IMR-90 (cell line): ENCODE data around the gene ZNF614. TPM values are rescaled to one million over a fixed set of nuclear protein-coding genes. Genes with fewer than 3 reads are reported as not detected.
"Not testable (repeated sequence)": the region's sequence is repeated elsewhere in the genome, so short reads cannot be mapped to it uniquely, and the experiment has no call there.

ENCODE experiments used
- ATAC-seq: fragments of 200-7000 bp; cut with Tn5 transposase; 2 replicates; pipeline ENCODE4 v1.9.1; 2020; ENCODE audit warnings: low read depth, mild to moderate bottlenecking, moderate library complexity
- BruUV-seq: library from RNA; stranded (reverse); fragments of 400-500 nt; replicated peaks from 2 replicates; lab custom pipeline; 2021; lab: Mats Ljungman, UMichigan
- CTCF ChIA-PET: fragments of 300-600 bp; formaldehyde crosslinking; extraction: SDS; loops from one replicate; lab custom pipeline; 2021; ENCODE audit warnings: antibody characterized with exemption; lab: Yijun Ruan, JAX
- POLR2A ChIA-PET: fragments of 300-600 bp; sonication (Branson Sonifier 250); formaldehyde crosslinking; loops from one replicate; lab custom pipeline; 2022; ENCODE audit warnings: antibody characterized with exemption; ENCODE audit not compliant: unreplicated experiment; lab: Charles Lee
- DNase-seq: peaks from one replicate; pipeline ENCODE4 v3.0.0; 2013
- H2AFZ ChIP-seq: replicated peaks from 2 replicates; pipeline ENCODE3; 2013; ENCODE audit warnings: low read length, mild to moderate bottlenecking; ENCODE audit not compliant: poor library complexity
- H2AK5ac ChIP-seq: 2 replicates; pipeline ENCODE4 v1.6.1; 2013; ENCODE audit warnings: low read depth, low read length, inconsistent platforms
- H2AK9ac ChIP-seq: replicated peaks from 2 replicates; pipeline ENCODE3; 2013; ENCODE audit warnings: mild to moderate bottlenecking, low read depth, low read length, moderate library complexity; ENCODE audit not compliant: poor library complexity
- H2BK120ac ChIP-seq: 2 replicates; pipeline ENCODE4 v1.6.1; 2013; ENCODE audit warnings: low read depth, low read length, inconsistent platforms
- H2BK15ac ChIP-seq: 3 replicates; pipeline ENCODE4 v1.6.1; 2013; ENCODE audit warnings: low read depth, low read length, inconsistent platforms
- H2BK20ac ChIP-seq: 2 replicates; pipeline ENCODE4 v1.6.1; 2013; ENCODE audit warnings: low read depth, mild to moderate bottlenecking, inconsistent platforms, low read length, moderate library complexity
- H2BK5ac ChIP-seq: 2 replicates; pipeline ENCODE4 v1.6.1; 2013; ENCODE audit warnings: mild to moderate bottlenecking, low read depth, low read length, inconsistent platforms; ENCODE audit not compliant: poor library complexity, severe bottlenecking
- H3K14ac ChIP-seq: replicated peaks from 2 replicates; pipeline ENCODE4 v1.6.1; 2013; ENCODE audit warnings: low read depth, low read length, inconsistent platforms
- H3K18ac ChIP-seq: 2 replicates; pipeline ENCODE4 v1.6.1; 2013; ENCODE audit warnings: low read depth, low read length, control low read depth
- H3K23ac ChIP-seq: 2 replicates; pipeline ENCODE4 v1.6.1; 2013; ENCODE audit warnings: low read depth, low read length, inconsistent platforms
- H3K27ac ChIP-seq: 2 replicates; pipeline ENCODE4 v1.5.1; 2013; ENCODE audit warnings: mild to moderate bottlenecking, control low read depth, low read length; ENCODE audit not compliant: insufficient read depth
- H3K27me3 ChIP-seq: 2 replicates; pipeline ENCODE4 v1.6.1; 2013; ENCODE audit warnings: low read length; ENCODE audit not compliant: control insufficient read depth, insufficient read depth
- H3K36me3 ChIP-seq: 2 replicates; pipeline ENCODE4 v1.6.1; 2013; ENCODE audit warnings: low read length, mixed read lengths; ENCODE audit not compliant: control insufficient read depth, insufficient read depth
- H3K4ac ChIP-seq: 2 replicates; pipeline ENCODE4 v1.6.1; 2013; ENCODE audit warnings: low read depth, low read length, inconsistent platforms
- H3K4me1 ChIP-seq: 2 replicates; pipeline ENCODE4 v1.6.1; 2013; ENCODE audit warnings: low read length, mixed read lengths; ENCODE audit not compliant: control insufficient read depth, insufficient read depth
- H3K4me2 ChIP-seq: 2 replicates; pipeline ENCODE4 v1.6.1; 2013; ENCODE audit warnings: low read depth, mild to moderate bottlenecking, control low read depth, low read length, moderate library complexity
- H3K4me3 ChIP-seq: 2 replicates; pipeline ENCODE4 v1.5.1; 2013; ENCODE audit warnings: low read depth, mild to moderate bottlenecking, control low read depth, low read length, moderate library complexity; ENCODE audit not compliant: insufficient read depth
- H3K56ac ChIP-seq: 2 replicates; pipeline ENCODE4 v1.6.1; 2013; ENCODE audit warnings: low read length, inconsistent platforms; ENCODE audit not compliant: insufficient read depth; ENCODE audit errors: extremely low read depth
- H3K79me1 ChIP-seq, 2 experiments: 2 replicates each; pipeline ENCODE4 v1.6.1; 2013; ENCODE audit warnings: low read length in 2 of 2, inconsistent platforms in 1 of 2, low read depth in 1 of 2
- H3K9ac ChIP-seq: 2 replicates; pipeline ENCODE4 v1.6.1; 2013; ENCODE audit warnings: low read depth, low read length, control low read depth
- H3K9me1 ChIP-seq: 2 replicates; pipeline ENCODE4 v1.6.1; 2013; ENCODE audit warnings: low read length, inconsistent platforms; ENCODE audit not compliant: insufficient read depth
- H3K9me3 ChIP-seq: 2 replicates; pipeline ENCODE4 v1.6.1; 2013; ENCODE audit warnings: low read length; ENCODE audit not compliant: control insufficient read depth, insufficient read depth
- H4K20me1 ChIP-seq: 2 replicates; pipeline ENCODE4 v1.6.1; 2013; ENCODE audit warnings: low read length, inconsistent platforms; ENCODE audit not compliant: insufficient read depth
- H4K5ac ChIP-seq: 2 replicates; pipeline ENCODE4 v1.6.1; 2013; ENCODE audit warnings: mild to moderate bottlenecking, low read depth, low read length, control low read depth
- H4K8ac ChIP-seq, 2 experiments: 2 replicates each; pipeline ENCODE4 v1.6.1; 2013; ENCODE audit warnings: low read depth in 2 of 2, low read length in 2 of 2, control low read depth in 1 of 2, inconsistent platforms in 1 of 2
- H4K91ac ChIP-seq: 2 replicates; pipeline ENCODE4 v1.6.1; 2013; ENCODE audit warnings: low read depth, low read length, inconsistent platforms; ENCODE audit not compliant: insufficient read depth
- BHLHE40 ChIP-seq: fragments of 150-350 bp; IDR thresholded peaks from 2 replicates; pipeline ENCODE4 v1.6.1; 2016; ENCODE audit warnings: mild to moderate bottlenecking, low read depth, low read length
- CHD1 ChIP-seq: IDR thresholded peaks from 2 replicates; pipeline ENCODE4 v1.6.1; 2012; ENCODE audit warnings: low read depth, low read length, improper control_type of control experiment
- FOS ChIP-seq: fragments of 150-350 bp; IDR thresholded peaks from 2 replicates; pipeline ENCODE4 v1.6.1; 2016; ENCODE audit warnings: low read depth, low read length
- MAFK ChIP-seq: IDR thresholded peaks from 2 replicates; pipeline ENCODE4 v1.6.1; 2012; ENCODE audit warnings: low read depth, low read length, improper control_type of control experiment
- NFE2L2 ChIP-seq: fragments of 150-350 bp; IDR thresholded peaks from 2 replicates; pipeline ENCODE4 v1.6.1; 2016; ENCODE audit warnings: low read depth, mild to moderate bottlenecking, low read length
- RCOR1 ChIP-seq: IDR thresholded peaks from 2 replicates; pipeline ENCODE4 v1.6.1; 2012; ENCODE audit warnings: mild to moderate bottlenecking, low read length, improper control_type of control experiment; ENCODE audit not compliant: insufficient replicate concordance
- WGBS, 2 experiments: methylation state at CpG; one replicate each; pipeline versions ENCODE4 v1.1.5 to v1.1.7; 2013; ENCODE audit warnings: missing lambda C conversion rate in 2 of 2; ENCODE audit not compliant: insufficient read length in 1 of 2; ENCODE audit errors: extremely low coverage in 2 of 2; 5-methylcytosine and 5-hydroxymethylcytosine counted together
- dilution Hi-C: fragments of 300-500 bp; cut with HindIII; formaldehyde crosslinking; loops from one replicate; pipeline ENCODE4 v1.14.3; 2018; ENCODE audit warnings: low sequenced_read_pairs; ENCODE audit not compliant: unreplicated experiment
- in situ Hi-C: fragments of 300-500 bp; cut with MboI; formaldehyde crosslinking; loops from 3 replicates; pipeline ENCODE4 v1.14.3; 2019; ENCODE audit warnings: low sequenced_read_pairs, inconsistent platforms, mixed read lengths
- intact Hi-C: fragments of 100-400 bp; cut with micrococcal nuclease; formaldehyde crosslinking; loops from 2 replicates; pipeline ENCODE4 v1.10.0; 2022
- polyA plus RNA-seq, 3 experiments: library from polyadenylated mRNA; depleted of rRNA; stranded (reverse); fragments of >200 nt; gene quantifications; 2 replicates each; pipeline ENCODE4 v1.2.3, GENCODE V29; 2012; ENCODE audit warnings: low replicate concordance in 1 of 3
- total RNA-seq: library from RNA; depleted of rRNA; stranded (reverse); fragments of >200 nt; gene quantifications from 2 replicates; pipeline ENCODE4 v1.2.3, GENCODE V29; 2012

Gene ZNF614
- total and polyA plus RNA-seq, 2 of the 4 experiments (the other 2 are of a cell fraction): 3.4 to 12.4 TPM

GRCh38 chr19:52065399-52065798 is 37.2 kb upstream of the ZNF614 start:
- Histone ChIP-seq H3K23ac (no peak overlapping the region), H2AK5ac (no peak overlapping the region), H2BK15ac (no peak overlapping the region), H4K8ac (no peak overlapping the region), H3K9me1 (no peaks in the 10 kb centered on the region), H3K36me3 (peaks cover 66% of the 10 kb centered on the region), H3K9me3 (peaks cover 83% of the 10 kb centered on the region), H2BK5ac (no peak overlapping the region), H3K4me3 (no peak overlapping the region), H2BK20ac (no peak overlapping the region), H3K56ac (no peak overlapping the region), H3K4me2 (no peak overlapping the region), H3K4ac (no peak overlapping the region), H4K20me1 (no peaks in the 10 kb centered on the region), H2BK120ac (no peak overlapping the region), H2AFZ (no peak overlapping the region), H3K14ac (no peak overlapping the region), H3K27ac (no peak overlapping the region), H3K4me1 (no peaks in the 10 kb centered on the region), H4K5ac (no peak overlapping the region), H2AK9ac (no peak overlapping the region), H4K91ac (no peak overlapping the region), H3K9ac (no peak overlapping the region), H3K18ac (no peak overlapping the region), H3K79me1 (peaks cover 11 to 15% of the 10 kb centered on the region in 2 experiments), H3K27me3 (no peaks in the 10 kb centered on the region)
- in situ Hi-C loops (no loop called here), dilution Hi-C loops (no loop called here), intact Hi-C loops (no loop called here)
- no TSS peak for BruUV-seq
- ChIA-PET CTCF (interaction anchor here (0.5 kb wide), 1 partner anchor 75 kb away, joined by 3 read pairs; no protein-coding TSS in a partner anchor), POLR2A (no interaction called here)
- DNase-seq: no peak
- no peak for ATAC-seq
- TF ChIP-seq CHD1 (no peak), RCOR1 (no peak), MAFK (no peak), NFE2L2 (no peak), FOS (no peak), BHLHE40 (no peak)
- 100% methylated on average over 1 of the region's 6 CpGs; no CpG with 5 or more reads in 1 of the 2 experiments for WGBS, 2 experiments

GRCh38 chr19:52056480-52056879 is 28.3 kb upstream of the ZNF614 start:
- H3K23ac ChIP-seq, BruUV-seq, H3K4me1 ChIP-seq, H2BK120ac ChIP-seq, H2AK5ac ChIP-seq, POLR2A ChIA-PET, H4K91ac ChIP-seq, dilution Hi-C loops, H3K27ac ChIP-seq, DNase-seq, H3K14ac ChIP-seq, H3K9ac ChIP-seq, CTCF ChIA-PET, H4K8ac ChIP-seq, H3K56ac ChIP-seq, H4K20me1 ChIP-seq, H3K18ac ChIP-seq, H3K9me1 ChIP-seq, intact Hi-C loops, H2AFZ ChIP-seq, ATAC-seq, H2BK5ac ChIP-seq, H3K4ac ChIP-seq, H2BK15ac ChIP-seq, H2BK20ac ChIP-seq, H3K36me3 ChIP-seq, in situ Hi-C loops, H3K4me2 ChIP-seq, H3K4me3 ChIP-seq, H3K27me3 ChIP-seq, H2AK9ac ChIP-seq, H3K79me1 ChIP-seq, H4K5ac ChIP-seq: not testable (repeated sequence)
- H3K9me3 ChIP-seq: peaks cover 32% of the 10 kb centered on the region
- no CpG with 5 or more reads among the region's 3 CpGs for WGBS, 2 experiments
